Panc1 (cell line): ENCODE results near the gene GBA2. TPM values are rescaled to one million over a fixed set of nuclear protein-coding genes. Genes with fewer than 3 reads are reported as not detected.
A peak's percentile ranks its signal among the peaks of the same experiment; 100 is the strongest.

Experiments used
- ATAC-seq: fragments of 200-7000 bp; cut with Tn5 transposase; 2 replicates; pipeline ENCODE4 v1.9.1; 2020; ENCODE audit warnings: mild to moderate bottlenecking, moderate library complexity
- BruUV-seq: library from RNA; stranded (reverse); fragments of 400-500 nt; replicated peaks from 2 replicates; lab custom pipeline; 2021; lab: Mats Ljungman, UMichigan
- CTCF ChIA-PET: fragments of 300-600 bp; sonication (Branson Sonifier 250); formaldehyde crosslinking; loops from one replicate; lab custom pipeline; 2022; ENCODE audit warnings: antibody characterized with exemption; lab: Charles Lee
- POLR2A ChIA-PET: fragments of 300-600 bp; sonication (Branson Sonifier 250); formaldehyde crosslinking; loops from one replicate; lab custom pipeline; 2022; ENCODE audit warnings: antibody characterized with exemption; lab: Charles Lee
- DNase-seq: peaks from one replicate; pipeline ENCODE4 v3.0.0-alpha.2; 2010; ENCODE audit warnings: low read depth, low spot score
- H3K27ac ChIP-seq: 2 replicates; pipeline ENCODE4 v1.5.1; 2011; ENCODE audit warnings: mild to moderate bottlenecking, low read length, inconsistent platforms
- H3K27me3 ChIP-seq: fragments of 200-500 bp; sonication (Bioruptor generic); 2 replicates; pipeline ENCODE4 v1.6.0; 2014; ENCODE audit warnings: low read length, inconsistent platforms; ENCODE audit not compliant: control insufficient read depth, insufficient read depth
- H3K36me3 ChIP-seq: fragments of 200-500 bp; sonication (Bioruptor generic); 2 replicates; pipeline ENCODE4 v1.5.1; 2014; ENCODE audit warnings: inconsistent platforms, mild to moderate bottlenecking, low read length, moderate library complexity; ENCODE audit not compliant: control insufficient read depth, insufficient read depth
- H3K4me1 ChIP-seq: 2 replicates; pipeline ENCODE4 v1.5.1; 2011; ENCODE audit warnings: inconsistent platforms, mild to moderate bottlenecking, low read length, moderate library complexity; ENCODE audit not compliant: control insufficient read depth, insufficient read depth
- H3K4me3 ChIP-seq, 2 experiments: 2 replicates each; pipeline ENCODE4 v1.5.1; 2011 to 2012; ENCODE audit warnings: low read depth in 2 of 2, low read length in 2 of 2, mild to moderate bottlenecking in 2 of 2, inconsistent platforms in 1 of 2, moderate library complexity in 1 of 2
- H3K9me3 ChIP-seq: fragments of 200-500 bp; sonication (Bioruptor generic); 2 replicates; pipeline ENCODE4 v1.5.1; 2014; ENCODE audit warnings: low read depth, mild to moderate bottlenecking, inconsistent platforms, low read length, moderate library complexity; ENCODE audit not compliant: control insufficient read depth, insufficient read depth
- CTCF ChIP-seq: fragments of 450-650 bp; IDR thresholded peaks from 2 replicates; pipeline ENCODE4 v1.5.1; 2017; ENCODE audit warnings: mild to moderate bottlenecking
- POLR2AphosphoS5 ChIP-seq: IDR thresholded peaks from 2 replicates; pipeline ENCODE4 v1.6.1; 2012; ENCODE audit warnings: mild to moderate bottlenecking, low read depth, low read length, moderate library complexity
- REST ChIP-seq, 2 experiments: IDR thresholded peaks; 2 replicates each; pipeline ENCODE4 v1.6.1; 2011 to 2012; ENCODE audit warnings: low read depth in 2 of 2, control low read depth in 1 of 2, low read length in 1 of 2, mild to moderate bottlenecking in 1 of 2, moderate library complexity in 1 of 2; ENCODE audit not compliant: insufficient read depth in 1 of 2
- SIN3A ChIP-seq: IDR thresholded peaks from 2 replicates; pipeline ENCODE4 v1.6.1; 2012; ENCODE audit warnings: low read depth, mild to moderate bottlenecking, low read length, moderate library complexity, borderline replicate concordance; ENCODE audit not compliant: insufficient read depth
- TCF7L2 ChIP-seq: IDR thresholded peaks from 2 replicates; pipeline ENCODE4 v1.6.1; 2011; ENCODE audit warnings: mild to moderate bottlenecking, low read depth, low read length, inconsistent platforms
- in situ Hi-C: cut with HindIII; loops from 2 replicates; pipeline ENCODE4 v1.10.0; 2016; ENCODE audit warnings: low sequenced_read_pairs, low pct_unique_long_range_greater_than_20kb
- intact Hi-C: fragments of 100-400 bp; cut with micrococcal nuclease; formaldehyde crosslinking; loops from one replicate; pipeline ENCODE4 v1.10.0; 2022; ENCODE audit not compliant: unreplicated experiment
- total RNA-seq: library from RNA; stranded (reverse); gene quantifications from one replicate; pipeline ENCODE4 v1.2.1, GENCODE V29; 2021; ENCODE audit not compliant: unreplicated experiment

Gene GBA2
- total RNA-seq, 1 experiment from 2014 or later: 109 TPM

GRCh38 chr9:35734096-35734495, 14.9 kb downstream of the GBA2 start:
- no peak overlapping the region for H3K27ac ChIP-seq
- BruUV-seq: no TSS peak
- H3K36me3 ChIP-seq: peaks cover 22% of the 10 kb centered on the region
- no peaks in the 10 kb centered on the region for H3K27me3 ChIP-seq
- peaks cover 39% of the 10 kb centered on the region for H3K4me1 ChIP-seq
- intact Hi-C loops (no loop called here), in situ Hi-C loops (no loop called here)
- no peaks in the 10 kb centered on the region for H3K9me3 ChIP-seq
- ATAC-seq (no peak), DNase-seq (no peak)
- ChIA-PET CTCF (no interaction called here), POLR2A (interaction anchor here (0.6 to 0.9 kb wide), 3 partner anchors 38 to 80 kb away, joined by 3 read pairs; partner anchors contain the start of gene NPR2)
- no peak for TF ChIP-seq REST (IDR thresholded peaks at IDR 0.05; ENCODE audit: insufficient read depth in 1 of 2, low read depth in 2 of 2, low read length in 1 of 2)
- TF ChIP-seq SIN3A: no peak
- TF ChIP-seq POLR2AphosphoS5: no peak
- no peak for TF ChIP-seq CTCF
- TF ChIP-seq TCF7L2: no peak
- H3K4me3 ChIP-seq: 0 out of 4 replicates have a peak overlapping the region, but pooled peaks of 1 of the 2 experiments have one; percentile 99

GRCh38 chr9:35732800-35733541, 16.1 kb downstream of the GBA2 start:
- in situ Hi-C loops (no loop called here), intact Hi-C loops (no loop called here)
- DNase-seq: no peak
- peak overlapping the region; percentile 89 for H3K27ac ChIP-seq
- H3K4me1 ChIP-seq: peaks cover 50% of the 10 kb centered on the region
- TSS peak; percentile 90 for BruUV-seq
- no peaks in the 10 kb centered on the region for H3K9me3 ChIP-seq
- H3K4me3 ChIP-seq: peak overlapping the region; percentile 82 to 99
- ChIA-PET POLR2A (interaction anchor here (0.5 to 1.8 kb wide), 4 partner anchors 30 to 653 kb away, joined by 4 to 7 read pairs (median 6); partner anchors contain the start of genes ARHGEF39, CCDC107, FANCG and RMRP), CTCF (interaction anchor here (1.0 to 2.5 kb wide), 2 partner anchors 36 to 74 kb away, joined by 3 to 13 read pairs; no protein-coding TSS in a partner anchor)
- no peaks in the 10 kb centered on the region for H3K27me3 ChIP-seq
- TF ChIP-seq REST (IDR thresholded peaks at IDR 0.05; ENCODE audit: insufficient read depth in 1 of 2, low read depth in 2 of 2, low read length in 1 of 2) (no peak), CTCF (no peak), TCF7L2 (no peak), POLR2AphosphoS5 (no peak; the same call in 1 of the 2 replicates), SIN3A (no peak)
- peak; percentile 16 for ATAC-seq
- H3K36me3 ChIP-seq: peaks cover 21% of the 10 kb centered on the region
